ENCODE data around the gene PTOV1. TPM values are rescaled to one million over a fixed set of nuclear protein-coding genes. Genes with fewer than 3 reads are reported as not detected.

Gene PTOV1
- total and polyA plus RNA-seq, 10 of the 15 experiments (the other 5 are each of a cell fraction or from before 2014, with no cell fraction given), result 3.2 to 83.5 (median 22.3) TPM

DNA sequence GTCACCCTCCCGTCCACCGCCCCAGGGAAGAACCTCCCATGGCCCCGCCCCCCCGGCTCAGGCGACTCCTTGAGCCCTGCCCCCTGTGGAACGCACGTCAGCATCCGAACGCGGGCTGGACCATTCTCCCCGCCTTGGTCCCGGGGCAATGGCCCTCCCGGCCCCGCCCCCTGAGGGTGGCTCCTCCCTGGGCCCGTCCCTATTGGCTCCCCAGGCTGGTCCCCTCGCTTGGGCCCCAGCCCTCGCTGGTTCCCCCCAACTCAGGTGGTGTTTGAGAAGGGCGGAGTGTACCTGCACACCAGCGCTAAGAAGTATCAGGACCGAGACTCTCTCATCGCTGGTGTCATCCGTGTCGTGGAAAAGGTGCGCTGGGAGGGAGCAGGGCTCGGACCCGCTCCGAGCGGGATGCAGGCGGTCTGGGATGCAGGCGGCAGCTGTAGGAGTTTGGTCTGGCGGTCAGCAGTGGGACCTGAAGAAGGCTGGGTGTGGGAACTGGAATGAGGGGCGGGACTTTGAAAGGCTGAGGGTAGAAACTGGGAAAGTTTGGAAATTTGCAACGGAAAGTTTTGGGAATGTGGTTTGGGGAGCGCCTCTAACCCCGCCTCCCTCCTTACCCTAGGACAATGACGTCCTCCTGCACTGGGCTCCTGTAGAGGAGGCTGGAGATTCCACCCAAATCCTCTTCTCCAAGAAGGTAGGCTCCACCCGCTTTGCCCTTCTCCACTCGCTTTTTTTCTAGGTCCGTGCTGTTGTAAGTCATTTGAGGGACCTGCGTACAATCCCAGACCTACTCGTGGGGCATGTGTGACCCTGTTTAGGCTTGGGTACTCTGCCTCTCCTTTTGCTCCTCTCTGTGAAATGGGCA is 27.2 kb downstream of the PTOV1 start (continued):
- TF ChIP-seq SRF (IDR thresholded peaks at IDR 0.05; ENCODE audit: low read depth in 2 of 2, low read length in 2 of 2) (no peak), WRNIP1 (IDR thresholded peaks at IDR 0.05; ENCODE audit: borderline replicate concordance, low read depth, low read length) (no peak), SREBF2 (IDR thresholded peaks at IDR 0.05; ENCODE audit: low read length) (no peak), MTA2 (IDR thresholded peaks at IDR 0.05; ENCODE audit: low read depth) (no peak), SMAD1 (IDR thresholded peaks at IDR 0.05; ENCODE audit: low read depth, partially characterized antibody) (peak; percentile 16), RCOR1 (conservative IDR thresholded peaks at IDR 0.05; ENCODE audit: low read depth, low read length) (no peak), JUND (IDR thresholded peaks at IDR 0.05; ENCODE audit: low read depth, low read length) (no peak), RBBP5 (conservative IDR thresholded peaks at IDR 0.05) (no peak), EGR1 (IDR thresholded peaks at IDR 0.05; ENCODE audit: borderline replicate concordance in 1 of 2, low read depth in 2 of 2, low read length in 2 of 2) (no peak), EZH2 (IDR thresholded peaks at IDR 0.05; ENCODE audit: borderline replicate concordance, control insufficient read depth, low read depth, low read length) (no peak), ZNF622 (IDR thresholded peaks at IDR 0.05) (no peak), EED (IDR thresholded peaks at IDR 0.05; ENCODE audit: low read depth) (peak; percentile 28; the same call in 1 of the 2 replicates), FOXK2 (IDR thresholded peaks at IDR 0.05) (no peak), NBN (IDR thresholded peaks at IDR 0.05) (peak; percentile 23; the same call in 1 of the 2 replicates), CHD2 (IDR thresholded peaks at IDR 0.05; ENCODE audit: borderline replicate concordance, low read depth, low read length) (0 out of 2 replicates have a peak, but pooled peaks have one; percentile 28), SMC3 (IDR thresholded peaks at IDR 0.05; ENCODE audit: borderline replicate concordance, low read length) (0 out of 2 replicates have a peak, but pooled peaks have one; percentile 2), PAX8 (IDR thresholded peaks at IDR 0.05) (no peak), ZZZ3 (IDR thresholded peaks at IDR 0.05; ENCODE audit: control insufficient read depth, insufficient read length, low read depth) (no peak), IKZF2 (IDR thresholded peaks at IDR 0.05) (peak in 1 of 2 experiments; percentile 33; a peak in 1 of 4 replicates), TARDBP (IDR thresholded peaks at IDR 0.05; ENCODE audit: borderline replicate concordance) (no peak)
- TF ChIP-seq, protein P1, sequence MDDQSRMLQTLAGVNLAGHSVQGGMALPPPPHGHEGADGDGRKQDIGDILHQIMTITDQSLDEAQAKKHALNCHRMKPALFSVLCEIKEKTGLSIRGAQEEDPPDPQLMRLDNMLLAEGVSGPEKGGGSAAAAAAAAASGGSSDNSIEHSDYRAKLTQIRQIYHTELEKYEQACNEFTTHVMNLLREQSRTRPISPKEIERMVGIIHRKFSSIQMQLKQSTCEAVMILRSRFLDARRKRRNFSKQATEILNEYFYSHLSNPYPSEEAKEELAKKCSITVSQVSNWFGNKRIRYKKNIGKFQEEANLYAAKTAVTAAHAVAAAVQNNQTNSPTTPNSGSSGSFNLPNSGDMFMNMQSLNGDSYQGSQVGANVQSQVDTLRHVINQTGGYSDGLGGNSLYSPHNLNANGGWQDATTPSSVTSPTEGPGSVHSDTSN (IDR thresholded peaks at IDR 0.05; ENCODE audit: insufficient replicate concordance, low read depth, low read length), result no peak
- TF ChIP-seq, protein P2, sequence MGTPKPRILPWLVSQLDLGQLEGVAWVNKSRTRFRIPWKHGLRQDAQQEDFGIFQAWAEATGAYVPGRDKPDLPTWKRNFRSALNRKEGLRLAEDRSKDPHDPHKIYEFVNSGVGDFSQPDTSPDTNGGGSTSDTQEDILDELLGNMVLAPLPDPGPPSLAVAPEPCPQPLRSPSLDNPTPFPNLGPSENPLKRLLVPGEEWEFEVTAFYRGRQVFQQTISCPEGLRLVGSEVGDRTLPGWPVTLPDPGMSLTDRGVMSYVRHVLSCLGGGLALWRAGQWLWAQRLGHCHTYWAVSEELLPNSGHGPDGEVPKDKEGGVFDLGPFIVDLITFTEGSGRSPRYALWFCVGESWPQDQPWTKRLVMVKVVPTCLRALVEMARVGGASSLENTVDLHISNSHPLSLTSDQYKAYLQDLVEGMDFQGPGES (IDR thresholded peaks at IDR 0.05), result no peak

Data from GM12878 (cell line).